Smooth muscle cell (in vitro differentiated cells): ENCODE data around the gene ABHD11. TPM values are rescaled to one million over a fixed set of nuclear protein-coding genes. Genes with fewer than 3 reads are reported as not detected.

Experiments
- DNase-seq: peaks from one replicate; lab custom pipeline; 2025; ENCODE audit not compliant: unreplicated experiment; lab: John Stamatoyannopoulos, UW
- H2AFZ ChIP-seq: fragments of 200-600 bp; sonication (generic); 2 replicates; pipeline ENCODE4 v1.6.0; 2016; ENCODE audit warnings: antibody characterized with exemption, low read depth, mild to moderate bottlenecking
- H3F3A ChIP-seq: fragments of 200-600 bp; sonication (generic); 2 replicates; pipeline ENCODE4 v1.6.0; 2017; ENCODE audit warnings: antibody characterized with exemption, low read depth
- H3K27ac ChIP-seq: fragments of 200-600 bp; sonication (generic); 2 replicates; pipeline ENCODE4 v1.5.1; 2016; ENCODE audit warnings: low read depth, mild to moderate bottlenecking
- H3K27me3 ChIP-seq: fragments of 200-600 bp; sonication (generic); 2 replicates; pipeline ENCODE4 v1.6.1; 2016; ENCODE audit warnings: low read depth, mild to moderate bottlenecking
- H3K36me3 ChIP-seq: fragments of 200-600 bp; sonication (generic); 2 replicates; pipeline ENCODE4 v1.5.1; 2016; ENCODE audit warnings: low read depth
- H3K4me1 ChIP-seq: fragments of 200-600 bp; sonication (generic); 2 replicates; pipeline ENCODE4 v1.5.1; 2016; ENCODE audit warnings: low read depth
- H3K4me2 ChIP-seq: fragments of 200-600 bp; sonication (generic); 2 replicates; pipeline ENCODE4 v1.6.0; 2016; ENCODE audit warnings: mild to moderate bottlenecking
- H3K4me3 ChIP-seq: fragments of 200-600 bp; sonication (generic); 2 replicates; pipeline ENCODE4 v1.5.1; 2016; ENCODE audit warnings: mild to moderate bottlenecking
- H3K79me2 ChIP-seq: fragments of 200-600 bp; sonication (generic); 2 replicates; pipeline ENCODE4 v1.6.0; 2016; ENCODE audit warnings: low read depth, mild to moderate bottlenecking
- H3K9ac ChIP-seq: fragments of 200-600 bp; sonication (generic); 2 replicates; pipeline ENCODE4 v1.6.0; 2016; ENCODE audit warnings: low read depth
- H3K9me3 ChIP-seq: fragments of 200-600 bp; sonication (generic); replicated peaks from 2 replicates; pipeline ENCODE4 v1.5.1; 2016; ENCODE audit warnings: low read depth
- H4K20me1 ChIP-seq: fragments of 200-600 bp; sonication (generic); 2 replicates; pipeline ENCODE4 v1.6.0; 2016; ENCODE audit warnings: low read depth
- CTCF ChIP-seq: fragments of 200-600 bp; sonication (generic); IDR thresholded peaks from 2 replicates; pipeline ENCODE4 v1.5.1; 2017; ENCODE audit warnings: borderline replicate concordance, mild to moderate bottlenecking, antibody characterized with exemption; ENCODE audit not compliant: insufficient read depth, poor library complexity, severe bottlenecking
- WGBS: methylation state at CpG from one replicate; pipeline ENCODE4 v1.1.7; 2016; ENCODE audit warnings: low lambda C conversion rate; 5-methylcytosine and 5-hydroxymethylcytosine counted together
- polyA plus RNA-seq: library from polyadenylated mRNA; unstranded; fragments of >200 nt; fragmentation: Nextera tagmentation; extraction: Ambion mirVana; gene quantifications from 2 replicates; pipeline ENCODE4 v1.2.1, GENCODE V29; 2016
- total RNA-seq: library from RNA; depleted of rRNA; stranded (reverse); fragments of >200 nt; gene quantifications from 2 replicates; pipeline ENCODE4 v1.2.3, GENCODE V29; 2014

The ABHD11 gene
- total and polyA plus RNA-seq, 2 experiments from 2014 or later, result 14.1 to 16.5 TPM

- Histone ChIP-seq H3K9me3 (no peaks in the 10 kb centered on the region), H3K79me2 (no peaks in the 10 kb centered on the region), H3K27me3 (peaks cover 11% of the 10 kb centered on the region), H3K9ac (no peak overlapping the region), H3F3A (no peaks in the 10 kb centered on the region), H4K20me1 (no peaks in the 10 kb centered on the region), H3K4me2 (peak overlapping the region; percentile 96), H3K4me3 (peak overlapping the region; percentile 88), H3K36me3 (no peaks in the 10 kb centered on the region), H2AFZ (no peak overlapping the region), H3K4me1 (peaks cover 17% of the 10 kb centered on the region), H3K27ac (no peak overlapping the region)
- 85% methylated on average over 17 of the region's 17 CpGs for WGBS
- no peak for TF ChIP-seq CTCF
- DNase-seq, result no peak
Measured at GRCh38 chr7:73737491-73738219, 947 bp downstream of the ABHD11 start.

GRCh38 chr7:73736885-73737284 is 1.7 kb downstream of the ABHD11 start:
- no peak overlapping the region for H3K9ac ChIP-seq
- no peak overlapping the region for H3K27ac ChIP-seq
- H3K9me3 ChIP-seq, result no peaks in the 10 kb centered on the region
- TF ChIP-seq CTCF, result no peak
- H4K20me1 ChIP-seq, result no peaks in the 10 kb centered on the region
- peaks cover 5% of the 10 kb centered on the region for H3K27me3 ChIP-seq
- H3K36me3 ChIP-seq, result no peaks in the 10 kb centered on the region
- H3K4me1 ChIP-seq, result peaks cover 9% of the 10 kb centered on the region
- H3F3A ChIP-seq, result no peaks in the 10 kb centered on the region
- H3K79me2 ChIP-seq, result no peaks in the 10 kb centered on the region
- 96% methylated on average over 13 of the region's 14 CpGs for WGBS
- H3K4me2 ChIP-seq, result no peak overlapping the region
- DNase-seq, result no peak
- H2AFZ ChIP-seq, result no peak overlapping the region
- H3K4me3 ChIP-seq, result no peak overlapping the region

GRCh38 chr7:73735528-73735905 is 3.1 kb downstream of the ABHD11 start:
- H3K36me3 ChIP-seq, result no peaks in the 10 kb centered on the region
- H3K27me3 ChIP-seq, result no peaks in the 10 kb centered on the region
- peaks cover 3% of the 10 kb centered on the region for H3K4me1 ChIP-seq
- WGBS, result 95% methylated on average over 6 of the region's 8 CpGs
- no peaks in the 10 kb centered on the region for H4K20me1 ChIP-seq
- H3K4me3 ChIP-seq, result no peak overlapping the region
- no peak overlapping the region for H3K27ac ChIP-seq
- H3K4me2 ChIP-seq, result no peak overlapping the region
- DNase-seq, result no peak
- no peak overlapping the region for H2AFZ ChIP-seq
- no peak for TF ChIP-seq CTCF
- no peak overlapping the region for H3K9ac ChIP-seq
- H3K9me3 ChIP-seq, result no peaks in the 10 kb centered on the region
- no peaks in the 10 kb centered on the region for H3K79me2 ChIP-seq
- H3F3A ChIP-seq, result no peaks in the 10 kb centered on the region
